ENCODE measurements around the gene ZRANB3.

ZRANB3 gene

DNA sequence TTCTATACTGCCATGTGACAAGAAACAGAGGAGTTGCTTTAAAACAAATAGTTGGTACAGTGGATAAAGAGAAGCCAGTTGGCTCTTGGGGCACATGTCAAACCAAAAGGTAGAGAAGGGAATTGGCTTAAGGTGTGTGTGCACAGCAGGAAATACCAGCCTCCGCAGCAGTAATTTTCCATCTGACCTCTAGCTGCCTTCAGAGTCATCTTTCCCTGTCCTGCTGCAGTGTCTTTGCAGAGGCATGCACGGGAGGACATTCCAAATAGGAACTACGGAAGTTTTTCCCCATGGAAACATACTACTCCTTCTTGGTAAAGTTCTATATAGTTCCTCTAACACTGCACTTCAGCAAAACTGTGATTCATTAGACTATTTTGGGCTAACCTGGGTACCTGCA is 379.4 kb downstream of the ZRANB3 start:
- no peak for DNase-seq (ENCODE audit: low read depth)
- no peak overlapping the region for H3K4me3 ChIP-seq (ENCODE audit: low read length)

GRCh38 chr2:135150725-135151124 is 380.3 kb downstream of the ZRANB3 start:
- TF ChIP-seq, protein P1, sequence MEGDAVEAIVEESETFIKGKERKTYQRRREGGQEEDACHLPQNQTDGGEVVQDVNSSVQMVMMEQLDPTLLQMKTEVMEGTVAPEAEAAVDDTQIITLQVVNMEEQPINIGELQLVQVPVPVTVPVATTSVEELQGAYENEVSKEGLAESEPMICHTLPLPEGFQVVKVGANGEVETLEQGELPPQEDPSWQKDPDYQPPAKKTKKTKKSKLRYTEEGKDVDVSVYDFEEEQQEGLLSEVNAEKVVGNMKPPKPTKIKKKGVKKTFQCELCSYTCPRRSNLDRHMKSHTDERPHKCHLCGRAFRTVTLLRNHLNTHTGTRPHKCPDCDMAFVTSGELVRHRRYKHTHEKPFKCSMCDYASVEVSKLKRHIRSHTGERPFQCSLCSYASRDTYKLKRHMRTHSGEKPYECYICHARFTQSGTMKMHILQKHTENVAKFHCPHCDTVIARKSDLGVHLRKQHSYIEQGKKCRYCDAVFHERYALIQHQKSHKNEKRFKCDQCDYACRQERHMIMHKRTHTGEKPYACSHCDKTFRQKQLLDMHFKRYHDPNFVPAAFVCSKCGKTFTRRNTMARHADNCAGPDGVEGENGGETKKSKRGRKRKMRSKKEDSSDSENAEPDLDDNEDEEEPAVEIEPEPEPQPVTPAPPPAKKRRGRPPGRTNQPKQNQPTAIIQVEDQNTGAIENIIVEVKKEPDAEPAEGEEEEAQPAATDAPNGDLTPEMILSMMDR (conservative IDR thresholded peaks at IDR 0.05; ENCODE audit: low read depth, low read length): no peak
- H3K4me3 ChIP-seq (ENCODE audit: low read length): no peak overlapping the region
- DNase-seq (ENCODE audit: low read depth): no peak

More for the DNA sequence above, 379.4 kb downstream of the ZRANB3 start:
- TF ChIP-seq, protein P1 (conservative IDR thresholded peaks at IDR 0.05; ENCODE audit: low read depth, low read length): no peak

GRCh38 chr2:135149251-135149650 is 381.8 kb downstream of the ZRANB3 start:
- no peak overlapping the region for H3K4me3 ChIP-seq (ENCODE audit: low read length)
- TF ChIP-seq, protein P1 (conservative IDR thresholded peaks at IDR 0.05; ENCODE audit: low read depth, low read length): no peak
- no peak for DNase-seq (ENCODE audit: low read depth)

DNA sequence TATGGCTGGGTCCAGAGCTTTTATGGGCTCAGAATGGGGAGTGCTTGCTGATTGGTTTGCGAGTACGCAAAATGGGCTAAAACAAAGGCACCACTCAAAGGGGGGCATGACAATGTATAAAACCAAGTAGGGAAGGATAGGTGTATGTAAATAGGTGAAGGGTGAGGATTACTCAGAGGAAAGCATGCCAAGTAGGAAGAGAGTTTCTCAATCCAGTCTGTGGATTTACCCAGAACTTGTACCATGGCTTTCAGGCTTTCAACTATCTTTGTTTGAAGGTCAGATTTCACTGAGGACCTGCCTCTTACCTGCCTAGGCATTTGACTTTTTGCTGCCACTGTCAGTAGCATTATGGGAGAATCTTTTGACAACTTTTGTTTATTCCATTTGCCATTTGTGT is 386.7 kb downstream of the ZRANB3 start:
- TF ChIP-seq, protein P1 (conservative IDR thresholded peaks at IDR 0.05; ENCODE audit: low read depth, low read length): no peak

GRCh38 chr2:135142323-135142722 is 388.7 kb downstream of the ZRANB3 start:
- no peak for DNase-seq (ENCODE audit: low read depth)
- no peak overlapping the region for H3K4me3 ChIP-seq (ENCODE audit: low read length)
- TF ChIP-seq, protein P1 (conservative IDR thresholded peaks at IDR 0.05; ENCODE audit: low read depth, low read length): no peak

More for the DNA sequence above, 386.7 kb downstream of the ZRANB3 start:
- DNase-seq (ENCODE audit: low read depth): no peak
- no peak overlapping the region for H3K4me3 ChIP-seq (ENCODE audit: low read length)

DNA sequence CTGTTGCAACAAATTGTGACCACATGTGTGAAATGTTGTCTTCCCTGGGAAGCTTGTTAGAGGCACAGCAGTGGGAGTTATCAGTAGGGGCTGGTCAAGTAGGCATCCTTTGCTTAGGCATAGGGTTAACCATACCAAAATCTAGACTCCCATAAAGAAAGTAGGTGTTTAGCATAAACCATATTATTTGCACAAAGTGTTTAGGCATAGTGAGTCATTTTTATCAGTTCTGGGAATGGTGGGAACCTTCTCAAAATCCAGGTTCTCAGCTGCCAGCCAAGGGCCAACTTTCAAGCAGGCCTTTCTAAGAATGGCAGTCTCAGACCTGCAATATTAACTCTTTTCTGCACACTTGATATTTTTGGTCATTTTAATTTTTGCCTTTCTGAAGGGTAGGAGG is 390.4 kb downstream of the ZRANB3 start:
- no peak for DNase-seq (ENCODE audit: low read depth)
- TF ChIP-seq, protein P1 (conservative IDR thresholded peaks at IDR 0.05; ENCODE audit: low read depth, low read length): no peak

GRCh38 chr2:135132314-135132713 is 398.7 kb downstream of the ZRANB3 start:
- TF ChIP-seq, protein P1 (conservative IDR thresholded peaks at IDR 0.05; ENCODE audit: low read depth, low read length): no peak
- no peak overlapping the region for H3K4me3 ChIP-seq (ENCODE audit: low read length)
- DNase-seq (ENCODE audit: low read depth): no peak

More for the DNA sequence above, 390.4 kb downstream of the ZRANB3 start:
- H3K4me3 ChIP-seq (ENCODE audit: low read length): no peak overlapping the region

All from retinal pigment epithelial cell (primary cell).